RPMI8226 (cell line): ENCODE measurements around the gene ARHGAP5.
A peak's percentile ranks its signal among the peaks of the same experiment; 100 is the strongest.

Experiments used
- DNase-seq: peaks from one replicate; pipeline ENCODE4 v3.0.0-alpha.2; 2015

Gene ARHGAP5

DNA sequence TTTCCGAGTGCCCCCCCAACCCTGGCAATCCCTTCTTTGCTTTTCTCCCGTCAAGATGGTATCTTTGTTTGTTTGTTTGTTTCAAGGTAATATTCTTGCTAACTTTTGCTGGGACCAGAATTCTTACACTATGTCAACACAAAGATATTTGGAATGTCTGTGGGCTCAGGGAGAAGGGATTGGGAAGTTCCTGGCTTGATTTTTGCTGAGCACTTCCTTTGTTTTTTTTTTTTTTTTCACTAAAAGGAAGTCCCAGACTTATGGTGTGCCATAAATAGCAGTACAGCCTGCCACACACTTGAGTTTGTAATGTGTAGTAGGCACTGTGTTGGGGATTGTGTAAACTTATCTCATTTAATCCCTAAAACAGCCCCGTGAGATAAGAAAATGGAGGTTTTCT, 113.6 kb downstream of the ARHGAP5 start:
- no peak for DNase-seq

DNA sequence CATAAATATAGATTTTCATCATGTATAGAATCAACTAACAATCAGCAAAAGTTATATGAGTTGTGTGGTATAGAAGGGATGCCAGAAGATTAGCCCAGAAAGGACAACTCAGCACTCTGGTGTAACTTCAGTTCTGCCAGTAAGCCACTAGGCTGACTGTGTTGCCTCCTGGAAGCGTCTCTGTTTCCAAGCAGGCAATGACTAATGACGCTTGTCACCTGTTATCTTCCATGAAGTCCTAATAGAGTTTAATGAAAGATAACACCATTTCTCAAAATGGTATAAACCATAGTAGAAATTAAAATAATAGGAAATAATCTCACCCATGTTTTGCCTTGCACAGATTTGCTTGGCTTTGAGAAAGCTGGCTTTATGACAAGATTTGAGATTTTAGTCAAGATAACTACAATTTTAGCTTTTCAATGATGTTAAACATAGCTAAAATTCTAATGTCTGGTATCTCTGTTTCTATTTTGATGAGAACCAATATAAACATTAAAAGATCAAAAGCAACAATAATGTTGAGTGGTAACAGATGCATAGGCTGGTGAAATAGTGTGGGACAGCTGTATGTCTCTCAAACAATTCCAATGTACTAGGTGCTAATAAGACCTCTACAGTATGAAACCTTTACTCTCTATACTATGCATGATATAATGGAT, 115.7 kb downstream of the ARHGAP5 start:
- no peak for DNase-seq

DNA sequence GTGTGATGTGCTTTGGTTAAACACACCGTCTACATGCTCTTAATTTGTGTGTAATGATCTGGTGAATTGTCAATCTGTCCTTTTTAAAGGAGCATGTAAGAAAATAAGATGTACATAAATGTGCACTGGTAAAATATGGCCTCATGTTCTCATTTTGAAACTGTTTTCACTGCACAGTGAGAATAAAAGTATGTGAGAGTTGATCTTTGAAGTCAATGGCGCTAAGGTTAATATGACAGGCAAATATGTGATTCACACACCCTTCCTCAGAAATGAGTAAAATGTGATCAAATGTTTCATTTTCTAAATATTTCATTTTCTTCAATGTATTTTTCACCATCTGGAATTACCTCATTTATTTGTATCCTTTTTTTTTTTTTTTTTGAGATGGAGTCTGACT, 116.4 kb downstream of the ARHGAP5 start:
- DNase-seq: no peak

DNA sequence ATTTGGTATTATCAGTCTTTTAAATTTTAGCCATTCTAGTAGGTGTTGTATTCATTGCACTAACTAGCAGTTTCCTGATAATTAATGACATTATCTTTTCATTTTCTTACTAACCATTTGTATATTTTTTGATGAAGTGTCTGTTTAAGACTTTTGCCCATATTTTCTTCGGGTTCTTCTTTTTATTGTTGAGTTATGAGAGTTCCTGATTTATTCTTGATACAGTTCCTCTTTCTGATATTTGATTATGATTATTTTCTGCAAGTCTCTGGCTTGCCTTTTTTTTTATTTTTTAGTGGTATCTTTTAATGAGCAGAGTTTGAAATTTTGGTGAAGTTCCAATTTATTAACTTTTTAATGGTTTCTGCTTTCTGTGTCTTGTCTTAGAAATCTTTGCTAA, 118.5 kb downstream of the ARHGAP5 start:
- no peak for DNase-seq

DNA sequence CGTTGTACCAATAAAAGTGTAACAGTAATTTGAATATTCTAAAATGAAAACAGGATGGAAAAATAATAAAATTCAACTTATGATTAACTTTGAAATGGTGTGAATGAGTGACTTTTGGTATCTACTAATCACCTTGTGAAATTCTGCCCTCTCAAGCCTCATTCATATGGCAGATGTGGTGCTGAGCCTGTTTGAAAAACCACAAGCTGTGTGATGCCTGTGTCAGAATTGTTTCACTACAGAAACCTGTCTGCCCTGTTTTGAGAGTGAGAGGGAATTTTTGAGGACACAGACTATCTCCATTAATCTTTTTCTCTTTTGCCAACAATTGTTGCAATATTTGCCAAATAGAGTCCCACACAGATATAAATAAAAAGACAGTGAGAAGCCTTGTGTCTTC, 120.8 kb downstream of the ARHGAP5 start:
- DNase-seq: peak; percentile 63

DNA sequence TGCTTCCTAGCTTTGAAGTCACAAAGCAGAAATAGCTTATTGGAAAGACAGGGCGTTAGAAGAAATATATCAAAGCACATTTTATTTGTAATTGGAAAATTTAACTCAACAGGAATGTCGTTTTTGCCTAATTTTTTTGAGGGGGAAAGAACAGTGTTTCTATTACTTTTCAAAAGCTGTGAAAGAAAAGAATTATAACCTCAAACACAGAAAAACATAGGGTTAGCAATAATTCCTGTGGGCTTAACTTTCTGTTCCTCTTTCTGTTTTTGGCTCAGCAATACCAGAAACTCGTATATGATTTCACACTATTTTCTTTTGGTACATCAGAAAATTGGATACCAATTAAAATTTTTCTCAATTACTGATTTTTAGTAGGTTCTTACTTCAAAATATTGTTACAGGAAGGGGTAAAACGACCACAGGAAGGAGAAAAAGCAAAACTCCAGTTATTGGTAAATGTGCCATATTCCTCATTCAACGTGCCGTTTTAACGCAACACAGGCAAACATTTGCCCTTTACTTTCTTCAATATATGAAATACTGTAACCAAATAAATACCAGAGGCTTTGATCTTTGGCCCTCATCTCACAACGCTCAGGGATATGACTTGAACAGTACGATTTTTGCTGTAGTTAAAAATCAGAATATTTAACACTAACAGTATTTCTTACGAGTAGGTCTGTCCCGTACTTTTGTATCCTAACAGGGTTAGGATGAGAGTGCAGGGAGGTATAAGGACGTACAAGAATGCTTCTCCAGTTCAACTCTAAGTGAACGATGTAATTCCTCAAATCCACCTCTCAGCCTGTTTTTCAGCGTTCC, 123.5 kb downstream of the ARHGAP5 start:
- peak; percentile 39 for DNase-seq

DNA sequence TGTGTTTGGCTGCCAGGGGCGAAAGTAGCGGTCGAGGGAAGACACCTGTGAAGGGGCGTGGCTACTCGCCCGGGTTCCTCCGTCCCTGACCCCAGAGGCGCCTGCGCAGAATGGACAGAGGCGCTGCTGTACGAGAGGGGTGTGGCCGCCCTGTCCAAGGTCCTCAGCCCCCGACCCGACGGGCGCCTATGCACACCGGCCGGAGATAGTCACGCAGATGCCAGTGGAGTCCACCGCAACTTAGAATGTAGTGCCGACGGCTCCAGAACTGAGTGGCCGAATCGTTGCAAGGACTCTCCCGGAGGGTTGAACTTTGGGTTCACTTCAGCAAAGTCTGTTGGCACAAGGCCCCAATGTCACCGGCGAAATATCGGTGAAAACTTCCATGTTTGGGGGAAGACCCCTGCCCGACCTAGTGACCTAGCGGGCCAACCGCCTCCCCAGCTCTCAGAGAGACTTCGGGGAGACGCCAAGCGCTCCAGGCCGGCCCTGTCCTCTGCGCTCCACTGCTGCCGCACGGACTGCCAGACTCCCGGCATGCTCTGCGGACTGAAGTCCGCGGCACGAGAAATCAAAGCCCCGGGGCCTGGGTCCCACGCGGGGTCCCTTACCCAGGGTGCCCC, 124.2 kb downstream of the ARHGAP5 start:
- DNase-seq: peak; percentile 92

DNA sequence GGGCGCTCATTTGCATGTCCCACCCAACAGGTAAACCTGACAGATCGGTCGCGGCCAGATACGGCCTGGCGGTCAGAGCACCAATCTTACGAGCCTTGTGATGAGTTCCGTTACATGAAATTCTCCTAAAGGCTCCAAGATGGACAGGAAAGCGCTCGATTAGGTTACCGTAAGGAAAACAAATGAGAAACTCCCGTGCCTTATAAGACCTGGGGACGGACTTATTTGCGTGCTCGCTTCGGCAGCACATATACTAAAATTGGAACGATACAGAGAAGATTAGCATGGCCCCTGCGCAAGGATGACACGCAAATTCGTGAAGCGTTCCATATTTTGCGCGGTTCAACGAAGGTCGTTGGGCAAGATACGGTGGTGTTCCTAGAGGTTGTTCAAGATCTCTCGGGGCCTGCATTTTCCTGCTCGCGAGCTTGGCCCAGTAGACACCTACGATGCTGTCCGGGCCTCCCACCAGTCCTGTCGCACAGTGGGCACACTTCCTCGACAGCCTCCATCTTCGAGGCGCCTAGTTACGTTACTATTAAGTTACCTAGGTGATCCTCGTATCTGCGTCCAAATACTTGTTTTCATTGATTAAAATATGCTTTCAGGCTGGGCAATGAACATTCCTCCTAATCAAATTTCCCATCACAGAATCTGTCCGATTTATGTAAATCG, 124.8 kb downstream of the ARHGAP5 start, which contains the start of gene RNU6-7:
Gene RNU6-7 (plus strand): TSS at position 230 of the 675 bp plus-strand sequence.
- no peak for DNase-seq

DNA sequence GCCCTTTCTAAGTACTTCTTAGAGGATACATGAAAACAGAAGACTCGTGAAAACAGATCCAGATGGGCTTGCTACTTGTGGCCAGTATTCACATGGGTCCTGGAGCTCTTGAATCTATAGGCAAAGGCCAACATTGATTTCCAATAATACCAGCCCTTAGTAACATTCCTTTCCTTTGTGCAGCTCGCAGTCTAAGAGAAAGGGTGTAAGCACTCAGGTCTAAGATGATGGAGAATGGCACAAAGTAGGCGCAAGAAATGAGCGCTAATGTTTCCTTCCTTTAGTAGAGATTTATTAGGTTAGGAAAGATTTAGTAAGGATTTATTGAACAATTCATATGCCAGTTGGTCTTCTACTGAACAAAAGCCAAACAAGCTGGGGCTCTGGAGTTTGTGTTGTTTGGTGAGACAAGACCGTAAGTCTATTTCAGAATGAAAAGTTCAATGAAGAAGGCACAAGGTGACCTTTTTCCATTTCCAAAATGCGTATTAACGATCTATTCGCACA, 125.4 kb downstream of the ARHGAP5 start:
- no peak for DNase-seq

DNA sequence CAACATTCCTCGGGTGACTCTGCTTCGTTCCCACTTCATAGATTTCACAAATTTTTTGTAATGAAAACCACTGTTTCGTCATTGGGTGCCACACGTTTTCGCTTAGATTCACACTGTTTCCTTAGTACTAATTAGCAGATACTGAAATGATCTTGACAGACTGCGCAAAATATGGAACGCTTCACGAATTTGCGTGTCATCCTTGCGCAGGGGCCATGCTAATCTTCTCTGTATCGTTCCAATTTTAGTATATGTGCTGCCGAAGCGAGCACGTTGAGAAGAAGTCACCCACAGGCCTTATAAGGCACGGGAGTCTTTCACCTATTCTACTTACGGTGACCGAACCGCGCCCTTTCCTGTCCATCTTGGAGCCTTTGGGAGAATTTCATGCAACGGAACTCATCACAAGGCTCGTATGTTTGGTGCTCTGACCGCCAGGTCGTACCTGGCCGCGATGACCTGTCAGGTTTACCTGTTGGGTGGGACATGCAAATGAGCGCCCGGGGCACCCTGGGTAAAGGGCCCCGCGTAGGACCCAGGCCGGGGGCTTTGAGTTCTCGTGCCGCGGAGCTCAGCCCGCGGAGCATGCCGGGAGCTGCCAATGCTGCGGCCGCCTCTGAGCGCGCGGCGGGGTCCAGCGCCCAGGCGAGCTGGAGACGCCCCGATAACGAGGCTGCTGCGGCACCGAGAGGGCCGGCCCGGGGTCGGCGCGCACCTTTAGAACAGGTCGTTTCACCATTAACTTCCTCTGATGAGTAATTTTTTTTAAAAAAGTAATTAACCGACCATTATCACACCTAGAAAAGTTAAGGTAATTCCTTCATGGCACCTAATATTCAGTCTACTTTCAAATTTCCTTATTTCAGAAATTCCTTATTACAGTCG, 126.1 kb downstream of the ARHGAP5 start, which contains the start of gene RNU6-8:
Gene RNU6-8 (minus strand): TSS at position 272 of the 885 bp plus-strand sequence.
- peak; percentile 83 for DNase-seq

DNA sequence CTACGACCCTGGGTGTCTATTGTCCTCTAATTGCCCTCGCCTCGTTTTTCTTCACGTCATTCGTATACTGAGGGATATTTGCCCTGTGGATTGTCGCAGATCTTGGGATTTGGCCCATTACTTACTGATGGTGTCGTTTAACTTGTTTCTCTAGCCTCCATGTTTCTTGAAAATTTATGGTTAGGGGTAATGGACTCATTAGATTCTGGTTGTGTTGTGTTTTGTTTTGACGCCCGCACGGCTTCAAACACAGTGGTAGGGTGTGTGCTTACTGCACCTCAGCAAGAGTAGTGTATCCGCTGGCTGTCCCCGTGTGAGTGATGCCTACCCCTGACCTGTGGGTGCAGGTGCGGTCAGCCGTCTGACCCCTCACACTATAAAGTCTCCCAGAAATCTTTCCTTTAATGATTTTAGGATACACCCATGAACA, 126.8 kb downstream of the ARHGAP5 start:
- no peak for DNase-seq

DNA sequence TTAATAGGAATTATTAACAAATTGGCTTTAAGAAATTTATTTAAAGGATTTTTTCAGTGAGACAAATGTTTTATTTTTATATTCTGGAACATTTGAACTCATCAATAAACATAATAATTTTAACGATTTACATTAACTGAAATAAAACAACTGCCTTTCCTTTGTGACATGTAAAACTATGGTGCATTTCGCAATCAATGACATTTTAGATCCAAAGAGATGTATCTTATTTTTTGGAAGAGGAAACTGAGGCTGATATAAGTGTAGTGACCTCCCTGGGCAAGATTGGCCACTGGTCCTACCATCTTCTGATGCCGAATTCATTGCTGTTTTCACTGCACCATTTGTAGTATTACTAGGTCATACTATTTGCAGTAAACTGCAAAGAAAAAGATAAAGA, 128.4 kb downstream of the ARHGAP5 start:
- no peak for DNase-seq

DNA sequence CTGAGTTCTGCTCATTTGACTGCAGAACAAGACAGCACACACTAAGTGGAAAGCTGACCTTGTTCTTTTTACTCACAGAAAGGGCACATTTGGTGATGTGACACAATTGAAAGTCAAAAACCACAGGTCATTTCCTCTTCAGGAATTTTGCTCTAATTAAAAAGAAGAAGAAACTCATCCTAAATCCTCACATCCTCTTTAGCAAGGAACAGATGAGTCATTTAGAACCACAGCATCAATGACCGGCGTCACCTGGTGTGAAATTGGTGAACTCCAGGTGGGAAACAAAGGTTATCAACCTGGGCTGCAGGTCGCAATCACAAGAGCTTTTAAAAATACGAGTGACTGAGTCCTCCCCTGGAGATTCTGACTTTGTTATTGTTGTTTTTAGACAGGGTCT, 128.9 kb downstream of the ARHGAP5 start:
- peak; percentile 72 for DNase-seq

DNA sequence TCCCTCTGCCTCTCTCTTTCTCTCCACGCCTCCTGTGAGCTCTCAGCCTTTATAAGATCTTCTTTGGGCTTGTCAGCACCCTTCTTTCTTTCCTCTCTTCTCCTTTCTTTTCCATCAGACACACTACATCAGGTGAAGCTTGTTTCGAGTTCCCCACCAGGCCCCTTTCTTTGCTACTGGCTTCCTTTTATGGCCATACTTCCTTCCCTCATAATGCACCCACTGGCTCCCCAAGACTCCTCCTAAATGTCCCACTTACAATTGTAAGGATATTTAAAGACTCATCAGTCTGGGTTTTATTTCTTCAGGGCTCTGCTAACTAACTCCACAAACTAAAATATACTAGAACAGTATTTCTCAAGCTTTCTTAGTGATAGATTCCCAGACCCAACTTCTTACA, 129.4 kb downstream of the ARHGAP5 start:
- no peak for DNase-seq

DNA sequence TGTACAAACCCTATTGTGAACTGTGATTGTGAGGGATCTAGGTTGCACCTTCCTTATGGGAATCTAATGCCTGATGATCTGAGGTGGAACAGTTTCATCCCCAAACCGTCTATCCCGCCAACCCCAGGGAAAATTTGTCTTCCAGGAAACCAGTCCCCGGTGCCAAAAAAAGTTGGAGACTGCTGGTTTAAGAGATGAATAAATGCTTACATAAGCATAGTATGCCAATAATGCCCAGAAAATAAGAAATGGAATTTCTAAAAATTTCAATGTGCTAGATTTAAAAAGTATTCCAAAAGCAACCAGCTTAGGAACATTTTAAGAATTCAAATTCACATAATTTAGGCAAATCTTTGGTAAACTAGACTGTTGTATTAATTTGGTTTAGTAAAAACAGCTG, 131.4 kb downstream of the ARHGAP5 start:
- DNase-seq: no peak
